A549 (cell line): ENCODE measurements around the gene SPTB.

Experiments used
- BHLHE40 ChIP-seq: IDR thresholded peaks from 2 replicates; pipeline ENCODE4 v1.6.1; 2012; ENCODE audit warnings: low read depth, low read length, inconsistent platforms
- CEBPB ChIP-seq, 2 experiments: fragments of >200 bp in 1 of 2; sonication (Bioruptor Twin) in 1 of 2; formaldehyde crosslinking in 1 of 2; IDR thresholded peaks; 2 replicates each; pipeline ENCODE4 v1.6.1; 2012 to 2016
- RAD21 ChIP-seq, 2 experiments: fragments of >200 bp in 1 of 2; sonication (Bioruptor Twin) in 1 of 2; formaldehyde crosslinking in 1 of 2; IDR thresholded peaks in 1 of 2; conservative IDR thresholded peaks in 1 of 2; 2 replicates in 1 of 2; 3 replicates in 1 of 2; pipeline ENCODE4 v1.6.1; 2012 to 2018; ENCODE audit warnings: inconsistent platforms in 1 of 2
- TF ChIP-seq, protein P1 (sequence below): fragments of >200 bp; sonication (Bioruptor Twin); formaldehyde crosslinking; IDR thresholded peaks from 3 replicates; pipeline ENCODE4 v1.5.1; 2016

- no peak for TF ChIP-seq BHLHE40
- TF ChIP-seq RAD21 (conservative IDR thresholded peaks at IDR 0.05 in 1 of 2, IDR thresholded peaks at IDR 0.05 in 1 of 2) = no peak
- TF ChIP-seq, protein P1, sequence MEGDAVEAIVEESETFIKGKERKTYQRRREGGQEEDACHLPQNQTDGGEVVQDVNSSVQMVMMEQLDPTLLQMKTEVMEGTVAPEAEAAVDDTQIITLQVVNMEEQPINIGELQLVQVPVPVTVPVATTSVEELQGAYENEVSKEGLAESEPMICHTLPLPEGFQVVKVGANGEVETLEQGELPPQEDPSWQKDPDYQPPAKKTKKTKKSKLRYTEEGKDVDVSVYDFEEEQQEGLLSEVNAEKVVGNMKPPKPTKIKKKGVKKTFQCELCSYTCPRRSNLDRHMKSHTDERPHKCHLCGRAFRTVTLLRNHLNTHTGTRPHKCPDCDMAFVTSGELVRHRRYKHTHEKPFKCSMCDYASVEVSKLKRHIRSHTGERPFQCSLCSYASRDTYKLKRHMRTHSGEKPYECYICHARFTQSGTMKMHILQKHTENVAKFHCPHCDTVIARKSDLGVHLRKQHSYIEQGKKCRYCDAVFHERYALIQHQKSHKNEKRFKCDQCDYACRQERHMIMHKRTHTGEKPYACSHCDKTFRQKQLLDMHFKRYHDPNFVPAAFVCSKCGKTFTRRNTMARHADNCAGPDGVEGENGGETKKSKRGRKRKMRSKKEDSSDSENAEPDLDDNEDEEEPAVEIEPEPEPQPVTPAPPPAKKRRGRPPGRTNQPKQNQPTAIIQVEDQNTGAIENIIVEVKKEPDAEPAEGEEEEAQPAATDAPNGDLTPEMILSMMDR = no peak
- TF ChIP-seq CEBPB (IDR thresholded peaks at IDR 0.05) = no peak
Measured at GRCh38 chr14:64768401-64769095, 111.2 kb downstream of the SPTB start.
